ENCODE measurements around the gene TRIM7.
"Not testable (repeated sequence)": the region's sequence is repeated elsewhere in the genome, so short reads cannot be mapped to it uniquely, and the experiment has no call there.

TRIM7 gene

DNA sequence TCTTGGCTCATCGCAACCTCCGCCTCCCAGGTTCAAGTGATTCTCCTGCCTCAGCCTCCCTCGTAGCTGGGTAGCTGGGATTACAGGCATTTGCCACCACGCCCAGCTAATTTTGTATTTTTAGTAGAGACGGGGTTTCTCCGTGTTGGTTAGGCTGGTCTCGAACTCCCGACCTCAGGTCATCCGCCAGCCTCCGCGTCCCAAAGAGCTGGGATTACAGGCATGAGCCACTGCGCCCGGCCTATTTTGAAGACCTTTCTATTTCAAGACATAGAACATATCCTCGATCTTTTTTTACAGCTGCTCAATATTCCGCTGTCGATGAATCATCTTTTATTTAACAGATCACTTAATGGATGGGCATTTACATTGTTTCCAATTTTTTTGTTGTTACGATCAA lies 5.7 kb upstream of the TRIM7 start:
- DNase-seq: not testable (repeated sequence)

DNA sequence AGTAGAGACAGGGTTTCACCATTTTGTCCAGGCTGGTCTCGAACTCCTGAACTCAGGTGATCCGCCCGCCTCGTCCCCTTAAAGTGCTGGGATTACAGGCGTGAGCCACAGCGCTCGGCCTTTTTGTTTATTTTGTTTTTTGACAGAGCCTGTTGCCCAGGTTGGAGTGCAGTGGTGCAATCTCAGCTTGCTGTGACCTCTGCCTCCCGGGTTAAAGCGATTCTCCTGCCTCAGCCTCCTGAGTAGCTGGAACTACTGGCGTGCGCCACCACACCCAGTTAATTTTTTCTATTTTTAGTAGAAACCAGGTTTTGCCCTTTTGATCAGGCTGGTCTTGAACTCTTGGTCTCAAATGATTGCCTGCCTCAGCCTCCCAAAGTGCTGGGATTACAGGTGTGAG lies 5.2 kb upstream of the TRIM7 start:
- not testable (repeated sequence) for DNase-seq

DNA sequence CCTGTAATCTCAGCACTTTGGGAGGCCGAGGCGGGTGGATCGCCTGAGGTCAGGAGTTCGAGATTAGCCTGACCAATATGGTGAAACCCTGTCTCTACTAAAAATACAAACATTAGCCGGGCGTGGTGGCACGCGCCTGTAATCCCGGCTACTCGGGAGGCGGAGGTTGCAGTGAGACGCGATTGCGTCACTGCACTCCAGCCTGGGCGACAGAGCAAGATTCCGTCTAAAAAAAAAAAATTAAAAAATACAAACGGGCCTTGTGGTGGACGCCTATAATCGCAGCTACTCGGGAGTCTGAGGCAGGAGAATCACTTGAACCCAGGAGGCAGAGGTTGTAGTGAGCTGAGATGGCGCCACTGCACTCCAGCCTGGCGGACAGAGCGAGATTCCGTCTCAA lies 4.0 kb upstream of the TRIM7 start:
- not testable (repeated sequence) for DNase-seq

DNA sequence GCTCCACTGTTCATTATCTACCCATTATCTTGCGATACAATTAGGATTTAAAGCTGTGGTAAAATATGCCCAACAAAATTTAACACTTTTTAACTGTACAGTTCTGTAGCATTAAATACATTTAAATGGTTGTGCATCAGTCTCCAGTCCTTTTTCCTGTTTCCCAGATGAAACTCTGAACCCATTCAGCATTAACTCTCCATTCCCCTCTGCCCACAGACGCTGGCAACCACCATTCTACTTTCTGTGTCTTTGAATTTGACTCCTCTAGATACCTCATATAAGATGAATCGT lies 2.9 kb upstream of the TRIM7 start:
- DNase-seq: no peak

DNA sequence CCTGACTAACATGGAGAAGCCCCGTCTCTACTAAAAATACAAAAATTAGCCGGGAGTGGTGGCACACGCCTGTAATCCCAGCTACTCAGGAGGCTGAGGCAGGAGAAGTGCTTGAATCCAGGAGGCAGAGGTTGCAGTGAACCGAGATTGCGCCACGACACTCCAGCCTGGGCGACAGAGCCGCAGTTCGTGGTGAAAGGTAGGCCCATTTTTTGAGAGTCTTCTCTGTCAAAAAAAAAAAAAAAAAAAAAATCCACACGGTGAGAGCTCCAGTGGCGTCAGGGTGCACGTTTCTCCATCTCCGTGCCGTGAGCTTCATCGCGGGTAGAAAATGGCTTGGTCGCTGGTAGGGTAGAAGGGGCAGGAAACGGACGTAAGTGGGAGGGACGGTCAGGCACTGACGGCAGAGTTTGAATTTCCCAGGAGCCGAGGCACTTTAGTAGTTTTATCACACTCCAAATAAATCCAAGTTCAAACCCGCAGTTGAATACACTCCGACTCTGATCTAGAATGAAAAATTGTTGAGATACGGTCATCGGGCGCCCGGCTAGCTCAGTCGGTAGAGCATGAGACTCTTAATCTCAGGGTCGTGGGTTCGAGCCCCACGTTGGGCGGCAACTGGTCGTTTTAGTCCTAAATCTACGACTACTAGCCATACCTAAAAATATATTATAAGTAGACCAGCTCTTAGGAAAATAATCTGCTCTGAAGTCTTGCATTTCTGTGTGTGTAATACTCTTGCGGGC lies 2.4 kb upstream of the TRIM7 start:
- DNase-seq: peak; percentile 96

DNA sequence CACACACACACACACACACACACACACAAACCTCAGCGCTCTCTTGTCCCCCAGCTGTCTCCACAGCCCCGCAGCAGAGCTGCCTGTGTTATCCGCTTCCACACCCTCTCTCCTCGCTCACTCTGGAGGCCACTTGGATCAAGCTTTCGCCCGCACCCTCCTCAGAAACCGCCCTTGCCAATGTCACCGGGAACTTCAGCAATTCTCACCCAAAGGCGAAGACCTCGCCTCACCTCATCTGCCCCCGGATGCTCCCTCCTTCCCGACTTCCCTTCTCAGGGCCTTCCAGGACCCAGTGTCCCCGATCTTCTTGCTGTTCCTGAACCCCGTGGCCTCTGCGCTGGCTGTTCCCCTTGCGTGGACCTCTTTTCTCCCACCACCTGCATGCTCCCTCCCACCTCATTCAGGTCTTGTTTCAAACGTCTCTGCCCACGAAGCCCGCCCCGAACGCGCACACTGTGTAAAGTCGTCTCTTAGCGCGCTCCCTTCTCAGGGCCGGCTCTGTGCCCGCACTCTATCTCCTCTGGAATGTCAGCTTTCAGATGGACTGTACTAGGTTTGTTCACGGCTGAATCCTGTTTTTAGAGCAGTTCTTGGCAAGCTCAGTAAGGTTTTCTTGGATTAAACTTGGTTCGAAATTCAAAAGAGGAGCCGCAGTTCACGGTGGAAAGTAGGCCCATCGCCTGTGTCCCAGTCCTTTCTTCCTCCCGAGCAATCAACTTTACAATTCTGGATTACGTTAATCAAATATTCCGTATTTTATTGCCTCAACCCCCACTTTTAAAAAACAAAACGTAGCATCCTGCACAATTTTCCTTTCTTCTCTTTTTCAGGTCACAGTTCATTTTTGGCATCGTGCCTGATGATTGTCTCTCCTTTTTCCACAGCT lies 1.0 kb upstream of the TRIM7 start:
- DNase-seq: peak; percentile 41

DNA sequence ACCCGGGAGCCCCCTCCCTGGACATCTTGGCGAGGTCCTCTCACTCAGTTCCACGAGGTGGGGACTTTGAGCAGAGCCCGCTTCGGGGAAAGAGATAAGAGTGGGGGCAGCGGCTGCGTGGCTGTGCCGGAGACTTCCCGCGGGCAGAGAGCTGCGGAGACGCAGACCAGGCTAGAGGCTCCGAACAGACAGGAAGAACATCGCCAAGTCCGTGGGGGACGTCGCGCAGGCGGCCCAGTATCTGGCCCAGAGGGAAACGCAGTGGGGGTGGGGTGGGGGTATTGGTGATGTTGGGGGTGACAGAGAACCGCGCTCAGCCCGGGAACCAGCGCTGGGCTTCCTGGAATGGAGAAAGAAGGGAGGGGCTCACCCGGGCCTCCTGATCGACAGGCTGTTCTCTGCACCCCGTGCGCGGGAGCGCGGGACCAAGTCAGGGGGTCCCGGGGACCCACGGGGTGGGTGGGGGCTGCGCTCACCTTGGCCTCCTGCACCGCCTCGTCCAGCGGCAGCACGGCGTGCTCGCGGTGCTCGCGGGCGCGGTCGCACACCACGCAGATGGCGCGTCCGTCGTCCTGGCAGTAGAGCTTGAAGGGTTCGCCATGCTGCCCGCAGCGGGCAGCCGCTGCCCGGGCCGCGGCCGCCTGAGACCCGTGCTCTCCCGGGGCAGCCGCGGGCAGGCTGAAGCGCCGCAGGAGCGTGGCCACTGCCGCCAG lies 727 bp downstream of the TRIM7 start:
- DNase-seq: no peak

DNA sequence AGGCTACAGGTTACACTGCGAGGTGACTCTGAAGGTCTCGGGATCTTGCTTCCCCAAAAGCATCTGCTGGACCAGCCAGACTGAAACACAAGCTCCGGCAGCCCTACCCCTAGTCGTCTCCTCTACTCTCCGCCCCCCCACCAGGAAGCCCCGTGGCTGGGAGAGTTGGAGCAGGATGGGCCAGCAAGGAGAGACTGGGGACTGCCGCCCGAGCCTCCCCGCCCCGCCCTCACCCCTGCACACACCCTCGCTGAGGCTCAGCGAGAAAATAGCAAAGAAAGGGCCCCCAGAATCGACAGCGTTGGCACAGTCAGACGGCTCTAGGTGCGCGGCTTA lies 1.3 kb downstream of the TRIM7 start:
- DNase-seq: no peak

DNA sequence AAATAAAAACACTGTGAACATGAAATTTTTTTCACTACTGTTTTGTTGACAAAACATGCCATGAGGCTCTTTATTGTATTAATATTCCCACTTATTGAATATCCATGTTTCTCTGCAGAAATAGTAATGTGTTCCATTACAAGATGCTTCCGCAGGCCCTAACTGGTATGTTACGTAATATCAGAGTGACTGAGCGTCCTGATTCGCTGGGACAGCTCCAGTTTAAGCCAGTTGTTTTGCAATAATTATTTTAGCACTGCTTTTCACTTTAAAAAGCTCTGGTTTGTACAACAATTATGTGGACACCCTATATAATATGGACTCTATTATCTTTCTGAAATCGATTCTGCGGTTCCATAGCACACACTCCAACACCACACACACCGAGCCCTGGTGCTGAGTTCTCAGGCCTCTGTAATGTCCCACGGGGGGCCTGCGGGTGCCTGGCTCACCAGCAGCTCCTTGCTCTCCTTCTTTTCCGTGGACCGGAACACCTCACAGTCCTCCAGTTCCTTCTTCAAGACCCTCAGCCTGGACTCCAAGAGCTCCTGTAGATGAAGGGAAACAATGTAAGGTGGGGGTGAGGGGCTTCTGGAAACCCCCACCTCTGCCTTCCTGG lies 1.8 kb downstream of the TRIM7 start:
- DNase-seq: no peak

DNA sequence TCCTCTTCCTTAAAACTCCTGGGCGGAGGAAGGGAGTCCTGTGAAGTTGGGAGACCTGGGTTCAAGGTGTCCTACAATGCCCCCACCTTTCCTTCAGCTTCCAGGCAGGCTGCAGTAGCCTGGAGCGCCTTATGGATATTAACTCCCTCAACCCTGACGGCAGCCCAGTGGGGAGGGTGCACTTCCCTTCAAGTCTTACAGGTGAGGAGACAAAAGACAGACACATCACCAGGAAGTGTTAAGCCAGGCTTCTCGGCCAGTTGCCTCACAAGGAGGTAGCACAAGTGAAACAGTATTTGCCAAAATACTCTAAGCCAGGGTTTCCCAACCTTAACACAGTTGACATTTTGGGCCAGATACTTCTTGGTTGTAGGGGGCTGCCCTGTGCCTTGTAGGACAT lies 4.2 kb downstream of the TRIM7 start:
- no peak for DNase-seq

DNA sequence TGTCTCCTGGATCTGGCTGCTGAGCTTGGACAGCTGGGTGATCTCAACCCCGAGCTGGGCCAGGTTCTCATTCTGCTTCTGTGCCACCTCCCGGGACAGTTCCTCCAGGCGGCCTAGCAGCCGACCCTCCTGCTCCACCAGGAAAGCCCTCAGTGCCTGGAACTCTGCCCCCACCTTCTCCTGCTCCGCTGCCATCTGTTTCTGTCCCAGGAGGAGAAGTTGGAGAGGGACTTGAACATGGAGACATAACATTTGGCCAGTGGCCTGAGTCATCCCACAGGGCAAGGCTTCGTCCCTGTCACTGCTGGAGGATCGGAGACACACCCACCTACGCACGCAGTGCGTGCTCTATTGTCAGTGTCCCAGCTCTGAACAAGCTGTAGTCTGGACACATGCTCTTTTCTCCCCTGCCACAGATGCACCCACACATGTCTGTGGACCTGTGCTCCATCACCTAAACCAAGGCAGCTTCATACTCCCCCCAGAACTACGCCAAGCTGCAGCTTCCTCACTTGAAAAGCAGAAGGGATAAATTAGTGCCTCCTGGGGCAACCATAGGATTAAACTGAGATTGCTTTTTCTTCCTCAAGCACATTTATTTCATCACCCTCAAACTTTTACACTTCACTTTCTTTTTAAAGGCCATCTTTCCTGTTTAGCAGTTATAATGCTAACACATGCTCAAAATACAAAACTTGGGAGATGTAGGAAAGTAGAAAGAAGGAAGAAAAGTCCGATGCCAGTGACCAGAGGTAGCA lies 4.9 kb downstream of the TRIM7 start:
- DNase-seq: no peak

DNA sequence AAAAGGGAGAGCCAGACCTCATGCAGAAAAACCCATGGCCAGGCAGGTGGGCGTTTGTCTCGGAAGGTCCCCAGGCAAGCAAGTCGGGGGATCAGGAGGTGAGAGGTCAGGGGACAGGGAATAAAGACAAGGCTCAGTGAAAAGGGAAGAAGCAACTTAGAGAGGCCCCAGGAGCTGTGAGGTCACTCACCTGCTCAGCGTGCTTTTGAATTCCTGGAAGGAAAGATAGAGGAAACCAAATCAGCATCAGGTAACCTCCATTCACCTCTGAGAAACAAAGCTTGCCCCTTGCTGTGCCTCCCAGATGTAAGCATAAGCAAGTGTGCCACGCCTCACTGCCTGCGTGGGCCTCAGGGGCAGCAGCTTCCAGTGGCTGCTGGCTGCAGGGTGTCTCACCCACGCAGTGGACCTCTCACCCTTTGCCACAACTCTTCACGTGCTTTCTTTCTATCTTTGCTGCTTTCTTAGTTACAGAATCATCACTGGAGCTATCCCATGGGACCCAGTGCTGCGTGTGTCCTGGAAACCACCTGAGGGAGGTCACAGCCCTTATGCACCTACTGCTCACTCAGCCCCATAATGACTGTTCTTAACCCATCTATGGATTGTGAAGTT lies 6.0 kb downstream of the TRIM7 start:
- no peak for DNase-seq

DNA sequence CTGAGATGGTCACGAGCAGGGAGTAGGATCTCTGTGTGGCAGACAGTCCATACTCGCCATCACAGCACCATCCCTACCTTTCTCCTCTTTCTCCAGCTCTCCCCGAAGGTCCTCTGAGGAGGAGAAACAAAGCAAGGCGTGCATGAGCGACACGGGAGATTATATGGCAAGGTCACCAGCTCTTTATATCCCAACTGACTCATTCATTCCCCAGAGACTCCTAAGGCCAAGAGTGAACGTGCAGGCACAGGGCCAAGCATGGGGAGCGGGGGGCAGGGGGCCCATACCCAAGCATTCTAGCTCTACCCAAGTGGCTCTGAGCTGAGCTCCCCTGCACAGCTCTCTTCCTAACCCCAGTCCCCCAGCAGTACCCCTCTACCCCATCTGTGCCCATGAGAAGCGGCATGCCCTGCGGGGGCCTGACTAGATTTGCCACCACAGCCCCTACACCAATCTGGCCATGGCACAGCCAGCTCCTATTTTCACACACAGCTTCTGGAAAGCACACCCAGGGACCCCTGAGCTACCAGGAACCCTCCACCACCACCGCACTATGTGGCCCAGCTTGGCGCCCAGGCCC lies 6.8 kb downstream of the TRIM7 start:
- no peak for DNase-seq

DNA sequence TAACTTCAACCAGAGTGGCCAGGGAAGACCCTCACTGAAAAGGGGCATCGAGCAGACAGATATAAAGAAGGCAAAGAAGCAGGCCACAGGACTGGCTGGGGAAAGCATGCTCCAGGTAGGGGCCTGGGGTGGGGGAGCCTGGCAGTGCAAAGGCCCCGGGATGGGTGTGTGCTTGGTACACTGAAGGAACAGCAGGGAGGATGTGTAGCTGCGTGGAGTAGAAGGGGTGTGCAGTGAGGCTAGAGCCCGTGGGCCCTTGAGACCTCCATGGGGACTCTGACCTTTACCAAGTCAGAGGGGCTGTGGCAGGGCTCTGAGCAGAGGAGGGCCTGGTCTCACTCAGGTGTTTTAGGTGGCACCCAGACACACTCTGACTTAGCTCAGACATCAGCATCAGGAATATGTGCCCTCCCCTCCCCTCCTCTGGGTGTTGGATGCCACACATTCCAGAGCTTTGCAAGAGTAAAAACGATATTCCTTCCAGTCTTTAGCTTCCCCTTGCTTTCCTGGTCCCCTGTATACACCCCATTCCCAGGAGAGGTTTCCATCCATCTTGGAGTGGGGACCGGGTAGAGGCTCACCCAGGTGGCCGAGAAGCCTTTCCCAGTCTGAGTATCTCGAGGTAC lies 7.6 kb downstream of the TRIM7 start:
- no peak for DNase-seq

DNA sequence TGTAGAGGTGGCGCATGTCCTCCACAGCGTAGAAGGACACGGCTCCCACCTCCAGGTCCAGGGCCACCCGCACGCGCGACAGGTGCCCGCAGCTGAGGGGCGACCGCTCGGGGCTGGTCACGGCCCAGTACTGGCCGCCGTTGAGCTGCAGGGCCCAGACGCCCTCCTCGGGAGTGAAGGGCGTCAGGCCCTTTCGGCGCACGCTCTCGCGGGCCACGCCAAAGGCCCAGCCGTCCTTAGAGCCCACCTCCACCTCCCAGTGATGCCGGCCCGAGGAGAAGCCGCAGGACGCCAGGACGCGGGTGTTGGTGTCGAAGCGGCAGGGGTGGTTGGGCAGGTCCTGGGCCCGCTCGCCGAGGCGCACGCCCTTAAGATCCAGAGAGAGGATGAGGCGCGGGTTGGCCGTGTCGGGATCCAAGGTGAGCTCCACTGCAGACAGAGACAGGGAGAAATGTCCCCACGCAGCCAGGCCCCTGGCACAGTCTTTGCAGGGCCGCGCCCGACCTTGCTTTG lies 9.7 kb downstream of the TRIM7 start:
- DNase-seq: no peak

DNA sequence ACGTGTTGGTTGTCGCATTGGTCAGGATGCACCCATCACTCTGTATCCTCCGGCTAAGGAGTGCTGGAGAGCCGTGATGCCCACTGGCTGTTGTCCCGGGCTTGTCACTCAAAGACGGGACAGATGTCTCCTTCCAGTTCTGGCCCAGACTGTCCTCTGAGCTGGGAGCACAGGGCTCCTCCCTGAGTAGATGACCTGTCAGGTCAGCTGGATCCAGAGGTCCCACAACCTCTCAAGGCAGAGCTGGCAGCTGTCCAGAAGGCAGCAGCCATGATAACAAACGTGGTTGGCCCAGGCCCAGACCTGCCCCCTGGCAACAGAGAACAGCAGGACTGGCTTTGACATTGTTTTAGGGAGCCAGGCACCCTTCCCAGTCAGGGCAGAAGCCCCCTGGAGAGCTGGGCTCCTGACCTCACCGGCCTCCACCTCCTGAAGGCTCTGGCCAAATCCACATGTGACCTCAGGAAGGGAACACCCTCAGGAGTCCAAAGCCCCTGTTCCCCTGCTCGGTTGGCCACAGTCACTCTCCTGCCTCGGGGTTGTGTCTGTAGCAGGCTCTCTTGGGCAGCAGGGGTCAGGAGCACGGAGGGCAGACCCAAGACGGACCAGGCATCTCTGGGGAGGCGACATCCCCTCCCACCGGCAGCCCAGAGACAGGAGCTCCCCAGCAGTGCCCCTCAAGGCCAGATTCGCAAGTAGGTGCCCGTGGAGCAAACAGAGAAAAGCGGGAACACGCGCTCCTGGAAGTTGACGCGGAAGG lies 10.3 kb downstream of the TRIM7 start:
- no peak for DNase-seq

DNA sequence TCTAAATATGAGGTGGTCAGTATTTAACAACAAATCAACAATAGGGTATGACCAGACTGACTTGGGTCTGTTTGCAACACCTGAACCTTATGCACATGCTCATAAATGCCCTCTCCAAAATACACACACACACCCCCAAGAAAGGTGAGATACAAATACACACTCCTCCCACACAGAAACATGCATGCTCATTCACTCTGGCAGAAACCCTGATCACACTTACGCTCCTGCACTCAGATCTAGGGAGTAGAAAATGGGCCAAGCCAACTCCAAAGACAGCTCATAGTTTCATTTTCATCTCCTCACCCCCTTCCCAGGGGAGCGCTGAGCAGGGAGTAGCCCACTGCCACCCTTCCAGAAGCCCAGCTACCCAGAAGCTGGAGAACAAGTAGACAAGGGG lies 11.3 kb downstream of the TRIM7 start:
- no peak for DNase-seq

DNA sequence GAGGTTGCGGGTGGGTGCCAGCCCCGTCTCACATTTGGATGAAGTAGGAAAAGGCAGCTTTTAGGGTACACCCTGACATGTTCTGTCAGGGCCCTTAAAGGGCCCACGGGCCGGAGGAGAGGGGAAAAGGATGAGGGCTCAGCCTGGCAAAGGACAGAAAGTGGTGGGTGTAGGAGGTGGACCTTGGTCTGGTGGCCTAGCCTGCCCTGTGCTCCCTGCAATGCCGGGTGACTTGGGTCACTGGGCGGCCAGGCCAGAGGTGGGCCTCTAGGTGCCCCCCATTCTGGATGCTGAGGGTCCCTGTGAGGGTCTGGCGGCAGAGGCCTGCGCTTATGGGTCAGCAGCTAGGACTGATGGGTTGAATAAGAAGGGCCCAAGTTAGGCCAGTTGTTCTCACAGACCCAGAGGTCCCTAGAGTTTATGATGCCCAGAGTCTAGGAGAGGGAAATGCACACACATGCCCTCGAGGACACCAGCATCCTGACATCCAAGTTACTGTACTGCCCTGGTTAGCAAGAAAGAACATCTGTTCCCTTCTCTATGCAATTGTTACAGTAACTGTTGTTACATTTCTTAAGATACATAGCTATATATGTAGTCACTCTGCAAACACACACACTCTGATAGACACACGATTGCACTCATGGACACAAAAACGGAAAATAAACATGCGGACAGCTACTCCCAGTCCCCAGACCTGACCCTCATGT lies 12.5 kb downstream of the TRIM7 start:
- DNase-seq: no peak

DNA sequence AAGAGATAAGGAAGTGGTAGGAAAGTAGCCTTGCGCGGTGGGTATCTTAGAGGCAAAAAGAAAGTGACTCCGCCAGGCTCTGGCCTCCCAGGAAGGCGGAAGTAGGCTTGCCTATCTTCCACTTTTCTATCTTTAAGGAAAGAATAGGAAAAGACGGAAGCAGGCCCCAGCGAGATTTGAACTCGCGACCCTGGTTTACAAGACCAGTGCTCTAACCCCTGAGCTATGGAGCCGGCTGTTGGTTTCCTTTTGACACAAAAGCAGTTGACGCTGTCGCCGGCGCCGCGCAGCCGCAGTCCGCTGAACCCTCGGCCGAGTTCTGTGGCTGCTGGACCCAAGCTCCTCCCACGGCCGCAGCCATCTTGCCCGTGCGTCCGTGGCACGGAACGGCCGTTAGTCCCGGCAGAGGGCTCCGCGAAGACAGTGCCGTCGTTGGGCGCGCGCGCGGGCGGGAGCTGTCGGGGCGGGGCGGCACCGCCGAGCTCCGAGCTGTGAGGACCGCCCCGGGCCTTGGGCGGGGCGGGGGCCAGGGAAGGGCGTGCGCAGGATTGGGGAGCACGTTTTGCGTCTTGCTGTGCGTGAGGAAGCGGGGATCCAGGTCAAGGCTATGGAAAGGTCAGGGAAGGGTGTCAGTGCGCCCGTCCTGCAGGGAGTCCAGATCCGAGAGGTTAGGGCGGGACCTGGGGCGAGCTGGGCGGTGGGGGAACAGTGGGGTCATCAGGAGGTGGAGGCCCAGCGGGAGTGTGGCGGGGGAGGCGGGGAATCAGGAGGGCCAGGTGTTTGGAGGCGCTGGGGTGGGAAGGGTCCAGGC lies 13.3 kb downstream of the TRIM7 start:
- DNase-seq: peak; percentile 95
